Spleen (tissue), 7 donors: ENCODE results near the gene GSE1.

Experiments used
- POLR2A ChIP-seq, 3 donors: fragments of 450-650 bp; IDR thresholded peaks; one replicate each; pipeline ENCODE4 v1.5.1; 2017; ENCODE audit warnings: antibody characterized with exemption in 3 of 3, mild to moderate bottlenecking in 1 of 3
- TF ChIP-seq, protein P1 (sequence below), 11 experiments: fragments of 200-600 bp in 7 of 11; fragments of 450-650 bp in 4 of 11; sonication (generic) in 4 of 11; IDR thresholded peaks in 8 of 11; conservative IDR thresholded peaks in 3 of 11; 1 replicate in 7 of 11; 2 replicates in 4 of 11; pipeline versions ENCODE4 v1.4.0 to v1.8.0; 2016 to 2021; ENCODE audit warnings: antibody characterized with exemption in 11 of 11, inconsistent platforms in 4 of 11, mild to moderate bottlenecking in 1 of 11
- donor health status: DM: no; HTN: no; CAD: no; lungs with moderate emphysema.
- donor health status: DM: no; HTN: no; CAD: no.
- donor health status: DM: no; HTN: no; CAD: no.

DNA sequence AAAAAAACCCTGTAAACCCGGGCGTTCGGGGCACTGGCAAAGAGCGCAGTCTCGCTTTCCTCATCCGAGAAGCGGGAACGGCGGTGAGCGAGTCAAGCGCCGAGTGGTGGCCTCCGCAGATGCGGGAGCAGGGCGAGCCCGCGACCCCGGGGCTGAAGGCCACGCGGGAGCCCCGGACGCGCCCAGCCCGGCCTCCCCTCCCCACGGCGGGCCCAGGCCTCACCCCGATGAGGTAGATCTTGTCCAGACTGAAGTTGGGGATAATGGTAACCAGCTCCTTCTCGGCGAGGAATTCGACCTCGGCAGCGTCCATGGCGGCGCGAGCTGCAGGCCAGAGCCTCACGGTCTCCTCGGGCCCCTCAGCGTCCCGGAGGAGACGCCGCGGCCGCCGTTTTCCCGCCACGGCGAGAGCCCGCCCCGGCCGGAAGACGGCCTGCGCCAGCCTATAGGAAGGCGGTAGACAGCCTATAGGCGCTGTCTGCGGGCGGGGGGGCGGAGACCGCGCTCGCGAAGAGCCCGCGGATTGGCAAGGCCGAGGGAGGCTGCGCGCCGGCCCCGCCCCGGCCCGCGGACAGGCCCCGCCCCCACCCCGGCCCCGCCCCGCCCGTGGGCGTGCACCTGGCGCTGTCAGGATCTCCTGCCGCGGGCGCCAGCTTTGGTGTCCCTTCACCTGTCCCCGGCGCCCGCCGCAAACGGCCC is 75.6 kb downstream of the GSE1 start, which contains the start of gene GINS2:
- TF ChIP-seq, protein P1, sequence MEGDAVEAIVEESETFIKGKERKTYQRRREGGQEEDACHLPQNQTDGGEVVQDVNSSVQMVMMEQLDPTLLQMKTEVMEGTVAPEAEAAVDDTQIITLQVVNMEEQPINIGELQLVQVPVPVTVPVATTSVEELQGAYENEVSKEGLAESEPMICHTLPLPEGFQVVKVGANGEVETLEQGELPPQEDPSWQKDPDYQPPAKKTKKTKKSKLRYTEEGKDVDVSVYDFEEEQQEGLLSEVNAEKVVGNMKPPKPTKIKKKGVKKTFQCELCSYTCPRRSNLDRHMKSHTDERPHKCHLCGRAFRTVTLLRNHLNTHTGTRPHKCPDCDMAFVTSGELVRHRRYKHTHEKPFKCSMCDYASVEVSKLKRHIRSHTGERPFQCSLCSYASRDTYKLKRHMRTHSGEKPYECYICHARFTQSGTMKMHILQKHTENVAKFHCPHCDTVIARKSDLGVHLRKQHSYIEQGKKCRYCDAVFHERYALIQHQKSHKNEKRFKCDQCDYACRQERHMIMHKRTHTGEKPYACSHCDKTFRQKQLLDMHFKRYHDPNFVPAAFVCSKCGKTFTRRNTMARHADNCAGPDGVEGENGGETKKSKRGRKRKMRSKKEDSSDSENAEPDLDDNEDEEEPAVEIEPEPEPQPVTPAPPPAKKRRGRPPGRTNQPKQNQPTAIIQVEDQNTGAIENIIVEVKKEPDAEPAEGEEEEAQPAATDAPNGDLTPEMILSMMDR (IDR thresholded peaks at IDR 0.05 in 8 of 11, conservative IDR thresholded peaks at IDR 0.05 in 3 of 11) = no peak
- no peak for TF ChIP-seq POLR2A (IDR thresholded peaks at IDR 0.05)
